GM10248 (cell line): ENCODE data around the gene GRAMD1B.

Source experiments
- CTCF ChIA-PET: fragments of 300-600 bp; sonication (Branson Sonifier 250); formaldehyde crosslinking; extraction: SDS; loops from one replicate; lab custom pipeline; 2021; ENCODE audit warnings: antibody characterized with exemption; lab: Yijun Ruan, JAX
- POLR2A ChIA-PET: fragments of 350-650 bp; sonication (Branson Sonifier 250); formaldehyde crosslinking; extraction: SDS; loops from one replicate; lab custom pipeline; 2020; ENCODE audit warnings: antibody characterized with exemption; lab: Yijun Ruan, JAX
- DNase-seq: peaks from one replicate; pipeline ENCODE4 v3.0.0; 2012; ENCODE audit errors: extremely low spot score
- CTCF ChIP-seq: IDR thresholded peaks from 2 replicates; pipeline ENCODE4 v1.5.1; 2012; ENCODE audit warnings: mild to moderate bottlenecking, low read depth; ENCODE audit errors: extremely low read depth, missing control alignments, control extremely low read depth

Gene GRAMD1B

DNA sequence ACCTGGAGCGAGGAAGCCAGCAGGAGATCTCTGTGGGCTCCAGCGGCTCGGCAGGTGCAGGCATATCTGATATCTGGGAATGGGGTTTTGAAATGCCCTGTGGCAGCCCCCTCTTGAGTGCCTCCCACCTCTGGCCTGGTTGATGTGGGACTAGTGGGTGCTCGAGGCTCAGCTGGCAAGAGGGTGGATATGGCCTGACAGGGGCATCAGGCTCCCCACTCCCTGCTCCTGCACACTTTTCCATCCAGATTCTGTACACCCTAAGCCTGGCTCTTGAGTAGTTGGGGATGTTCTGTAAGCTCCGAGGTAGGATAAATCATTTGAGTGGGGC, 149.4 kb downstream of the GRAMD1B start:
- CTCF ChIA-PET, result interaction anchor here (1.0 to 5.6 kb wide), 20 partner anchors 9 to 172 kb away, joined by 3 to 56 read pairs (median 7); no protein-coding TSS in a partner anchor
- no peak for TF ChIP-seq CTCF
- POLR2A ChIA-PET, result no interaction called here
- DNase-seq, result no peak

GRCh38 chr11:123580137-123580536, 150.1 kb downstream of the GRAMD1B start:
- ChIA-PET POLR2A (no interaction called here), CTCF (interaction anchor here (0.6 to 5.6 kb wide), 38 partner anchors 10 to 834 kb away, joined by 3 to 56 read pairs (median 5); no protein-coding TSS in a partner anchor)
- no peak for TF ChIP-seq CTCF
- DNase-seq, result no peak

DNA sequence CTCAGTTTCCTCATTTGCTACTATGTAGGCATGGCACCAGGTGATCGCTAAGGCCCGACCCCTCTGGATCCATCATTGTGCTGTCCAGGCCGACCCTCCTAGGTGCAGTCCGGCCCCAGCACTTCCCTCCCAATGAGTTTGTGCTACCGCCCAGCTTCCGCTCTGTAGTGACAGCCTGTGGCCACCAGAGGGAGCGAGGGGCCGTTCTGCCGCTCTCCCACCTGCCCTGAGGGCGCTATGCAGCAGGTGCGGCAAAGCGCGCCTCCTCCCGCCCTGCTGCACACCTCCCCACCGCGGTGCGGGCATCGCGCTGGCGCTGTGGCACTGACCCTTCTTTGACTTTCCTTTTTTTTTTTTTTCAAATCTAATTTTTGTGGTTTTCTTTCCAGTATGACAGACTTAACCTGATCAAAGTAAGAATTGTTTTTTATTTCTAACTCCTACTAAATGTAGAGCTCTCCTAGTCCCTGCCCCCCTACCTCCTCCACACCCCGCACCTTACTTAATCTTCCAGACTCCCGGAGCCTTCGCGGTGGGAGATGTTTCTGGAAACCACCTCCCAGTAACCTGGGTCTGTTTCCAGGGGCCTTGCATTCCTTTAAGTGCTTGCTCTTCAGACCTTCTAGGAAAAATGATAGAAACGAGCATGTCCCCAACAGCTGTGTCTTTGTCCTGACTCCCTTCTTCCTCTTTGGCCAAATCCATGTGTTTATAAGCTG, 150.6 kb downstream of the GRAMD1B start:
- peak; percentile 88 for DNase-seq
- TF ChIP-seq CTCF, result peak; percentile 97
- POLR2A ChIA-PET, result no interaction called here

GRCh38 chr11:123581651-123582399, 151.8 kb downstream of the GRAMD1B start:
- DNase-seq, result no peak
- POLR2A ChIA-PET, result no interaction called here
- CTCF ChIA-PET, result interaction anchor here (0.8 to 5.6 kb wide), 15 partner anchors 10 to 313 kb away, joined by 3 to 56 read pairs (median 11); no protein-coding TSS in a partner anchor
- TF ChIP-seq CTCF, result no peak

More for the DNA sequence above, 150.6 kb downstream of the GRAMD1B start:
- CTCF ChIA-PET, result interaction anchor here (0.6 to 5.6 kb wide), 41 partner anchors 11 to 1003 kb away, joined by 3 to 56 read pairs (median 4); no protein-coding TSS in a partner anchor

DNA sequence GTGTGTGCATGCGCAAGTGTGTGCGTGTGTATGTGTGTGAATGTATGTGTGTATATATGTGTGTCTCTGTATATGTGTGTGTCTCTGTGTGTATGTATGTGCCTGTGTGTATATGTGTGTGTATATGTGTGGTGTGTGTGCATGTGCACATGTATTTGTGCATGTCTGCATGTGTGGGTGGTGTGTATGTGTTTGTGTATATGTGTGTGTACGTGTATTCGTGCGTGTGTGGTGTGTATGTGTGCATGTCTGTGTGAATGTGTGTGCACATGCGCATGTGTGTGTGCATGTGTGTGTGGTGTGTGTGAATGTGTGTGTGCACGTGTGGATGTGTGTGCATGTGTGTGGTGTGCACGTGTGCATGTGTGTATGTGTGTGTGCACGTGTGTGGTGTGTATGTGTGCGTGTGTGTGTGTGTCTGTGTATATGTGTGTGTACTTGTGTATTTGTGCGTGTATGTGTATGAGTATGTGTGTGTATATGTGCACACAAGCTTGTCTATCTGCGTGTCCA, 153.0 kb downstream of the GRAMD1B start:
- CTCF ChIA-PET, result interaction anchor here (4.3 to 5.6 kb wide), 2 partner anchors 23 to 125 kb away, joined by 34 to 56 read pairs; no protein-coding TSS in a partner anchor
- DNase-seq, result no peak
- TF ChIP-seq CTCF, result no peak
- POLR2A ChIA-PET, result no interaction called here

DNA sequence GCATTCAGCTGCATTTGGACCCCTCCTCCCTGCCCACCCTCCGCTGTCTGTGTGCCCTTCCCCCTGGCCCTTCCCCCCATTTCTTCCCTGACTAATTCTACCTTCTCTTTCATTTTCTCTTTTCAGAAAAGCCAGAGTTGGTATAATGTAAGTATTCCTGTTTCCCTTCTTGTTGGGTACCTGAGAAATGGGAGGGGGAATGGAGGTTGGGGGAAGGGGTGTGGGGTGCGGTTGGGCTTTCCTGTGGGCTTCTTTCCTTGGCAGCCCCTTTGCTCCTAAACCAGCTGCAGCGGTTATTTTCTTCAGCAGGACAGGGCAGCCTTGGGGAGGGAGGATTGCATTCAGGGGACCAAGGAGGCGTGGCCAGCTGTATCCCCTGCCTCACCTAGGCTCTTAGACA, 154.1 kb downstream of the GRAMD1B start:
- POLR2A ChIA-PET, result no interaction called here
- CTCF ChIA-PET, result interaction anchor here (5.6 kb wide), 1 partner anchor 124 kb away, joined by 56 read pairs; no protein-coding TSS in a partner anchor
- TF ChIP-seq CTCF, result no peak
- no peak for DNase-seq
